IMR-90 (cell line): ENCODE measurements around the gene AKAP3. TPM values are rescaled to one million over a fixed set of nuclear protein-coding genes. Genes with fewer than 3 reads are reported as not detected.

Experiments used
- ATAC-seq: fragments of 200-7000 bp; cut with Tn5 transposase; 2 replicates; pipeline ENCODE4 v1.9.1; 2020; ENCODE audit warnings: low read depth, mild to moderate bottlenecking, moderate library complexity
- BruUV-seq: library from RNA; stranded (reverse); fragments of 400-500 nt; replicated peaks from 2 replicates; lab custom pipeline; 2021; lab: Mats Ljungman, UMichigan
- CTCF ChIA-PET: fragments of 300-600 bp; formaldehyde crosslinking; extraction: SDS; loops from one replicate; lab custom pipeline; 2021; ENCODE audit warnings: antibody characterized with exemption; lab: Yijun Ruan, JAX
- POLR2A ChIA-PET: fragments of 300-600 bp; sonication (Branson Sonifier 250); formaldehyde crosslinking; loops from one replicate; lab custom pipeline; 2022; ENCODE audit warnings: antibody characterized with exemption; ENCODE audit not compliant: unreplicated experiment; lab: Charles Lee
- DNase-seq: peaks from one replicate; pipeline ENCODE4 v3.0.0; 2013
- H2AFZ ChIP-seq: replicated peaks from 2 replicates; pipeline ENCODE3; 2013; ENCODE audit warnings: low read length, mild to moderate bottlenecking; ENCODE audit not compliant: poor library complexity
- H2AK5ac ChIP-seq: 2 replicates; pipeline ENCODE4 v1.6.1; 2013; ENCODE audit warnings: low read depth, low read length, inconsistent platforms
- H2AK9ac ChIP-seq: replicated peaks from 2 replicates; pipeline ENCODE3; 2013; ENCODE audit warnings: mild to moderate bottlenecking, low read depth, low read length, moderate library complexity; ENCODE audit not compliant: poor library complexity
- H2BK120ac ChIP-seq: 2 replicates; pipeline ENCODE4 v1.6.1; 2013; ENCODE audit warnings: low read depth, low read length, inconsistent platforms
- H2BK15ac ChIP-seq: 3 replicates; pipeline ENCODE4 v1.6.1; 2013; ENCODE audit warnings: low read depth, low read length, inconsistent platforms
- H2BK20ac ChIP-seq: 2 replicates; pipeline ENCODE4 v1.6.1; 2013; ENCODE audit warnings: low read depth, mild to moderate bottlenecking, inconsistent platforms, low read length, moderate library complexity
- H2BK5ac ChIP-seq: 2 replicates; pipeline ENCODE4 v1.6.1; 2013; ENCODE audit warnings: mild to moderate bottlenecking, low read depth, low read length, inconsistent platforms; ENCODE audit not compliant: poor library complexity, severe bottlenecking
- H3K14ac ChIP-seq: replicated peaks from 2 replicates; pipeline ENCODE4 v1.6.1; 2013; ENCODE audit warnings: low read depth, low read length, inconsistent platforms
- H3K18ac ChIP-seq: 2 replicates; pipeline ENCODE4 v1.6.1; 2013; ENCODE audit warnings: low read depth, low read length, control low read depth
- H3K23ac ChIP-seq: 2 replicates; pipeline ENCODE4 v1.6.1; 2013; ENCODE audit warnings: low read depth, low read length, inconsistent platforms
- H3K27ac ChIP-seq: 2 replicates; pipeline ENCODE4 v1.5.1; 2013; ENCODE audit warnings: mild to moderate bottlenecking, control low read depth, low read length; ENCODE audit not compliant: insufficient read depth
- H3K27me3 ChIP-seq: 2 replicates; pipeline ENCODE4 v1.6.1; 2013; ENCODE audit warnings: low read length; ENCODE audit not compliant: control insufficient read depth, insufficient read depth
- H3K36me3 ChIP-seq: 2 replicates; pipeline ENCODE4 v1.6.1; 2013; ENCODE audit warnings: low read length, mixed read lengths; ENCODE audit not compliant: control insufficient read depth, insufficient read depth
- H3K4ac ChIP-seq: 2 replicates; pipeline ENCODE4 v1.6.1; 2013; ENCODE audit warnings: low read depth, low read length, inconsistent platforms
- H3K4me1 ChIP-seq: 2 replicates; pipeline ENCODE4 v1.6.1; 2013; ENCODE audit warnings: low read length, mixed read lengths; ENCODE audit not compliant: control insufficient read depth, insufficient read depth
- H3K4me2 ChIP-seq: 2 replicates; pipeline ENCODE4 v1.6.1; 2013; ENCODE audit warnings: low read depth, mild to moderate bottlenecking, control low read depth, low read length, moderate library complexity
- H3K4me3 ChIP-seq: 2 replicates; pipeline ENCODE4 v1.5.1; 2013; ENCODE audit warnings: low read depth, mild to moderate bottlenecking, control low read depth, low read length, moderate library complexity; ENCODE audit not compliant: insufficient read depth
- H3K56ac ChIP-seq: 2 replicates; pipeline ENCODE4 v1.6.1; 2013; ENCODE audit warnings: low read length, inconsistent platforms; ENCODE audit not compliant: insufficient read depth; ENCODE audit errors: extremely low read depth
- H3K79me1 ChIP-seq, 2 experiments: 2 replicates each; pipeline ENCODE4 v1.6.1; 2013; ENCODE audit warnings: low read length in 2 of 2, inconsistent platforms in 1 of 2, low read depth in 1 of 2
- H3K9ac ChIP-seq: 2 replicates; pipeline ENCODE4 v1.6.1; 2013; ENCODE audit warnings: low read depth, low read length, control low read depth
- H3K9me1 ChIP-seq: 2 replicates; pipeline ENCODE4 v1.6.1; 2013; ENCODE audit warnings: low read length, inconsistent platforms; ENCODE audit not compliant: insufficient read depth
- H3K9me3 ChIP-seq: 2 replicates; pipeline ENCODE4 v1.6.1; 2013; ENCODE audit warnings: low read length; ENCODE audit not compliant: control insufficient read depth, insufficient read depth
- H4K20me1 ChIP-seq: 2 replicates; pipeline ENCODE4 v1.6.1; 2013; ENCODE audit warnings: low read length, inconsistent platforms; ENCODE audit not compliant: insufficient read depth
- H4K5ac ChIP-seq: 2 replicates; pipeline ENCODE4 v1.6.1; 2013; ENCODE audit warnings: mild to moderate bottlenecking, low read depth, low read length, control low read depth
- H4K8ac ChIP-seq, 2 experiments: 2 replicates each; pipeline ENCODE4 v1.6.1; 2013; ENCODE audit warnings: low read depth in 2 of 2, low read length in 2 of 2, control low read depth in 1 of 2, inconsistent platforms in 1 of 2
- H4K91ac ChIP-seq: 2 replicates; pipeline ENCODE4 v1.6.1; 2013; ENCODE audit warnings: low read depth, low read length, inconsistent platforms; ENCODE audit not compliant: insufficient read depth
- BHLHE40 ChIP-seq: fragments of 150-350 bp; IDR thresholded peaks from 2 replicates; pipeline ENCODE4 v1.6.1; 2016; ENCODE audit warnings: mild to moderate bottlenecking, low read depth, low read length
- CEBPB ChIP-seq: IDR thresholded peaks from 2 replicates; pipeline ENCODE4 v1.6.1; 2012; ENCODE audit warnings: low read depth, low read length, improper control_type of control experiment
- CHD1 ChIP-seq: IDR thresholded peaks from 2 replicates; pipeline ENCODE4 v1.6.1; 2012; ENCODE audit warnings: low read depth, low read length, improper control_type of control experiment
- CTCF ChIP-seq: conservative IDR thresholded peaks from 2 replicates; pipeline ENCODE4 v1.5.1; 2012; ENCODE audit warnings: mild to moderate bottlenecking, low read depth, low read length, improper control_type of control experiment
- ELK1 ChIP-seq: fragments of 150-350 bp; IDR thresholded peaks from 2 replicates; pipeline ENCODE4 v1.6.1; 2016; ENCODE audit warnings: low read depth, mild to moderate bottlenecking, low read length, moderate library complexity, borderline replicate concordance
- FOS ChIP-seq: fragments of 150-350 bp; IDR thresholded peaks from 2 replicates; pipeline ENCODE4 v1.6.1; 2016; ENCODE audit warnings: low read depth, low read length
- MAFK ChIP-seq: IDR thresholded peaks from 2 replicates; pipeline ENCODE4 v1.6.1; 2012; ENCODE audit warnings: low read depth, low read length, improper control_type of control experiment
- MAZ ChIP-seq: IDR thresholded peaks from 2 replicates; pipeline ENCODE4 v1.6.1; 2012; ENCODE audit warnings: low read depth, mild to moderate bottlenecking, low read length, improper control_type of control experiment, moderate library complexity, borderline replicate concordance
- MXI1 ChIP-seq: IDR thresholded peaks from 2 replicates; pipeline ENCODE4 v1.6.1; 2012; ENCODE audit warnings: low read depth, mild to moderate bottlenecking, low read length, moderate library complexity, borderline replicate concordance
- NFE2L2 ChIP-seq: fragments of 150-350 bp; IDR thresholded peaks from 2 replicates; pipeline ENCODE4 v1.6.1; 2016; ENCODE audit warnings: low read depth, mild to moderate bottlenecking, low read length
- POLR2A ChIP-seq: IDR thresholded peaks from 2 replicates; pipeline ENCODE4 v1.6.1; 2012; ENCODE audit warnings: mild to moderate bottlenecking, low read depth, low read length
- RAD21 ChIP-seq: IDR thresholded peaks from 2 replicates; pipeline ENCODE4 v1.6.1; 2012; ENCODE audit warnings: low read length, improper control_type of control experiment
- RCOR1 ChIP-seq: IDR thresholded peaks from 2 replicates; pipeline ENCODE4 v1.6.1; 2012; ENCODE audit warnings: mild to moderate bottlenecking, low read length, improper control_type of control experiment; ENCODE audit not compliant: insufficient replicate concordance
- RFX5 ChIP-seq: IDR thresholded peaks from 2 replicates; pipeline ENCODE4 v1.8.0; 2012; ENCODE audit warnings: low read depth, mild to moderate bottlenecking, low read length, moderate library complexity
- SMC3 ChIP-seq: fragments of 150-350 bp; IDR thresholded peaks from 2 replicates; pipeline ENCODE4 v1.6.1; 2016; ENCODE audit warnings: low read depth, mild to moderate bottlenecking, antibody characterized with exemption, low read length, moderate library complexity
- USF2 ChIP-seq: fragments of 150-350 bp; IDR thresholded peaks from 2 replicates; pipeline ENCODE4 v1.6.1; 2017; ENCODE audit warnings: mild to moderate bottlenecking, antibody characterized with exemption, low read length, low read depth
- WGBS, 2 experiments: methylation state at CpG; one replicate each; pipeline versions ENCODE4 v1.1.5 to v1.1.7; 2013; ENCODE audit warnings: missing lambda C conversion rate in 2 of 2; ENCODE audit not compliant: insufficient read length in 1 of 2; ENCODE audit errors: extremely low coverage in 2 of 2; 5-methylcytosine and 5-hydroxymethylcytosine counted together
- dilution Hi-C: fragments of 300-500 bp; cut with HindIII; formaldehyde crosslinking; loops from one replicate; pipeline ENCODE4 v1.14.3; 2018; ENCODE audit warnings: low sequenced_read_pairs; ENCODE audit not compliant: unreplicated experiment
- in situ Hi-C: fragments of 300-500 bp; cut with MboI; formaldehyde crosslinking; loops from 3 replicates; pipeline ENCODE4 v1.14.3; 2019; ENCODE audit warnings: low sequenced_read_pairs, inconsistent platforms, mixed read lengths
- intact Hi-C: fragments of 100-400 bp; cut with micrococcal nuclease; formaldehyde crosslinking; loops from 2 replicates; pipeline ENCODE4 v1.10.0; 2022
- polyA plus RNA-seq, 3 experiments: library from polyadenylated mRNA; depleted of rRNA; stranded (reverse); fragments of >200 nt; gene quantifications; 2 replicates each; pipeline ENCODE4 v1.2.3, GENCODE V29; 2012; ENCODE audit warnings: low replicate concordance in 1 of 3
- total RNA-seq: library from RNA; depleted of rRNA; stranded (reverse); fragments of >200 nt; gene quantifications from 2 replicates; pipeline ENCODE4 v1.2.3, GENCODE V29; 2012

AKAP3 gene
- total and polyA plus RNA-seq, 2 of the 4 experiments (the other 2 are of a cell fraction): 0.54 to 0.55 TPM

- in situ Hi-C loops (no loop called here), intact Hi-C loops (no loop called here), dilution Hi-C loops (no loop called here)
- WGBS, 2 experiments: 27% methylated on average over 2 of the region's 7 CpGs; no CpG with 5 or more reads in 1 of the 2 experiments
- Histone ChIP-seq H4K20me1 (no peaks in the 10 kb centered on the region), H4K91ac (no peak overlapping the region), H3K56ac (no peak overlapping the region), H2BK15ac (no peak overlapping the region), H3K4me1 (no peaks in the 10 kb centered on the region), H3K18ac (no peak overlapping the region), H3K4me3 (no peak overlapping the region), H3K27me3 (peaks cover 4% of the 10 kb centered on the region), H2AFZ (no peak overlapping the region), H2AK5ac (no peak overlapping the region), H3K36me3 (no peaks in the 10 kb centered on the region), H2BK20ac (no peak overlapping the region), H2AK9ac (no peak overlapping the region), H2BK5ac (no peak overlapping the region), H3K79me1 (no peaks in the 10 kb centered on the region), H4K8ac (no peak overlapping the region), H3K4me2 (no peak overlapping the region), H3K23ac (no peak overlapping the region), H3K14ac (no peak overlapping the region), H3K9ac (no peak overlapping the region), H4K5ac (no peak overlapping the region), H3K9me3 (no peaks in the 10 kb centered on the region), H3K27ac (no peak overlapping the region), H2BK120ac (no peak overlapping the region), H3K4ac (no peak overlapping the region), H3K9me1 (no peaks in the 10 kb centered on the region)
- CTCF ChIA-PET: interaction anchor here (0.6 to 1.3 kb wide), 2 partner anchors 12 to 51 kb away, joined by 3 to 4 read pairs; no protein-coding TSS in a partner anchor
- TF ChIP-seq SMC3 (no peak), POLR2A (no peak), RCOR1 (no peak), RAD21 (no peak), ELK1 (no peak), USF2 (no peak), FOS (no peak), CEBPB (no peak), BHLHE40 (no peak), MAFK (no peak), CHD1 (no peak), RFX5 (no peak), MXI1 (no peak), MAZ (no peak), CTCF (no peak), NFE2L2 (no peak)
- no peak for ATAC-seq
- POLR2A ChIA-PET: no interaction called here
- no TSS peak for BruUV-seq
- no peak for DNase-seq
Measured at GRCh38 chr12:4591180-4591687, 57.6 kb downstream of the AKAP3 start.
